DOHH2 (cell line): ENCODE results near the gene L3MBTL4.

Experiments used
- CTCF ChIP-seq: fragments of 200-600 bp; sonication (generic); IDR thresholded peaks from one replicate; pipeline ENCODE4 v1.5.1; 2014; ENCODE audit warnings: antibody characterized with exemption, mild to moderate bottlenecking, low read depth, low read length; ENCODE audit not compliant: poor library complexity, severe bottlenecking
- EZH2phosphoT487 ChIP-seq: fragments of 200-600 bp; sonication (generic); IDR thresholded peaks from 2 replicates; pipeline ENCODE4 v1.6.1; 2017; ENCODE audit warnings: borderline replicate concordance, mild to moderate bottlenecking, antibody characterized with exemption, low read length, moderate library complexity, mixed read lengths

DNA sequence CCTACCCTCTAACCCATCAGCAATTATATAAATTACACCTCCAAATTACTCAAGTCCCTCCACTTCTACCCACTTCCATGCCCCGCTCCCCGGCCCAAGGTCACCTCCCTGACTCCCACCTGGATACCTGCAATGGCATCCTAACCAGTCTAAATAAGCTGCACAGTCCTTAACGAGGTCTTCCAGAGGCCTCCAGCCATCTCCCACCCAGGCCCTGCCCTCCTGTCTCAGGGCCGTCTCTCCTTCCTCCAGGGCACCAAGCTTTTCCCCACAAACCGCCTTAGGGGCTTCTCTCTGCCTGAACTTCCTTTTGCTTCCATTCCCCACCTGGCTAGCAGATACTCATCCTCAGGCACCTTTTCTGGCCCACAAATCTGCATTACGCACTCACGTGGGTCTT, 4.8 kb downstream of the L3MBTL4 start:
- TF ChIP-seq CTCF (no peak), EZH2phosphoT487 (no peak)
